T follicular helper cell (primary cell): ENCODE measurements around the gene CSRNP3.
"Not testable (repeated sequence)": the region's sequence is repeated elsewhere in the genome, so short reads cannot be mapped to it uniquely, and the experiment has no call there.

Source experiments
- DNase-seq: peaks from one replicate; pipeline ENCODE4 v3.0.0-alpha.2; 2020; ENCODE audit warnings: low read depth

The CSRNP3 gene

DNA sequence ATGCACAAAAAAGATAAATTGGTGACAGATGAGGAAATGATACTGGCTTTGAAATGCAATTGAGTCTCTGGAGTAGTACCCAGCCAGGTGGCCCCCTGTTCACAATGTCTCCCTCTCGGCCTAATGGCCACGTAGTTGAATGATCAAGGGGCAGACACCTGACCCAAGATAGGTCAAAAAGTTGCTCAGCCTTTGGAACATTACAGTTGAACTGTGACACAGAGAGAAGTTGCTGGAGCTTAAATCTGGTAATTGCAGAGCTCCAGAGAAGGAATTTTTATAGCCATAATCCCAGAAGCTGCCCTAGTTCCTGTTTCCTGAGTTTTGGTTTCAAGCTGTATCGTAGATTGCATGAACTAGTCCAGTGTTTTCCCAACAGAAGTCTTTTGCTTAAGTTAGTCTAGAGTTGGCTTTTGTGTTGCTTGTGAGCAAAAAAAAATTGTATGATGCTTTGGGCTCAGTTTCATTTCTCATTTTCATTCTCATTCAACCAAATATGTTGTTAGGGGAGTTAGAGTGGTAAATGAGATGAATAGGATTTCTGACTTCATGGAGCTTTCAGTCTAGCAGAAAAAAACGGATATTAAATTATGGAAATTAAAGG, 117.9 kb downstream of the CSRNP3 start:
- DNase-seq, result no peak

DNA sequence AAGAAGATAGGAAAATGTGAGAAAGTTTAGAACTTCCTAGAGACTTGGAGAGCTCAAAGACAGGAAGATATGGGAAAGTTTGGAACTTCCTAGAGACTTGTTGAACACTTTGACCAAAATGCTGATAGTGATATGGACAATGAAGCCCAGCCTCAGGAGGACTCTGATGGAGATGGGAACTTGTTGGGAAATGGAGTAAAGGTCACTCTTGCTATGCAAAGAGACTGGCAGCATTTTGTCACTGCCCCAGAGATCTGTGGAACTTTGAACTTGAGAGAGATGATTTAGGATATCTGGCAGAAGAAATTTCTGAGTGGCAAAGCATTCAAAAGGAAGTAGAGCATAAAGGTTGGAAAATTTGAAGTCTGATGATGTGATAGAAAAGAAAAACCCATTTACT, 121.5 kb downstream of the CSRNP3 start:
- not testable (repeated sequence) for DNase-seq

DNA sequence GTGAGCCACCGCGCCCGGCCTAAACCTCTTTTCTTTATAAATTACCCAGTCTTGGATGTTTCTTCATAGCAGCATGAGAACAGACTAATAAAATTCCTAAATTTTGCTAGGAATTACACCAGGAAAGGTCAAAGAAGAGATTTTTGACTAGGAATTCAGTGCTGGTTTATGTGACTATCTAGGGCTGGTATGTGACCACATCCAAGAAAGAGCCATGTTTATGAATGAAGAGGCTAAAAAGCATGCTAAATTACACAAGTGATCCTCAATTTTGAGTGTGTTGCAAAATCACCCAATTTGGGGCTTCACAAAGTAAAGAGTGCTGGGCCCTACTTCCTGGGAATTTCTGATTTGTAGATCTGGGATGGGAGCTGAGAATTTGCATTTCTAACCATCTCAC, 123.6 kb downstream of the CSRNP3 start:
- no peak for DNase-seq

DNA sequence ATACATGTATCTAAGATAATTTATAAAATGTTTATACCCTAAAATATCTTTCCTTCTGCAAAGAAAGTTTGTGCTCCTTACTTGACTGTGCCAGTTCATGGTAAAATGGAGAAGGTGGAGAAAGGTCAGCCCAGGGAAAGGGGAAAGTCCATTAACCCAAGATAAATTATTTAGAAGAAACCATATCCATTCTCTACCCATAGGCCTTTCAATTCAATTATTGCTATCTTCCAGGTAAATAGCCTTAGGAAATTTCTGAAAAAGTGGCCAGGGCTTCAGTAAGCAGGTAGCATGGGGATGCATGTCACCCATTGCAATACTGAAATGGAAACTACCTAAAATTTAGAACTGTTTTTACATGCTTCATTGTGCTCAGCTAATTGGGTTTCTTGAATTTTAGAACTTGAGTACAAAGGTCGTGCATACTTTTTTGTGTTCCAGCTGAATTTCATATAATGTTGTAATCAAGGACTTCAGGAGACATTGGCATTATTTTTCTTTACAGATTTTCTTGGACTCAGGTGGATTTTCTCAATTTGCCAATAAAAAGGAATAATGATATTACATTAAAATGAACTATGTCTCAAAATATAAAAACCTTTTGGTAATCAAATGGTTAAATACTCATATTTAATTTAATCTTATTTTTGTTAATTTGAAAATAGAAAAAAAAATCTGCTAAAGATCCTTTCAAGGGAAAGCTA, 124.9 kb downstream of the CSRNP3 start:
- no peak for DNase-seq

DNA sequence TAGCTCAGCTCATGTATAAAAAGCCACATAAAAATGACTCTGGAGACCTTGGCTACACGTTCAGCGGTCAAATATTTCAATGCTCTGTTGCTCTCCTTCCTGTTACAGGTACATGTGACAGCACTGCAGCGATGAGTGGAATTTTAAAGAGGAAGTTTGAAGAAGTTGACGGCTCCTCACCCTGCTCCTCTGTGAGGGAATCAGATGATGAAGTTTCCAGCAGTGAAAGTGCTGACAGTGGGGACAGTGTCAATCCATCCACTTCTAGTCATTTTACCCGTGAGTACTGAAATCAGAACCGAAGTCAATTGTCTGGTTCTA, 125.4 kb downstream of the CSRNP3 start:
- no peak for DNase-seq

DNA sequence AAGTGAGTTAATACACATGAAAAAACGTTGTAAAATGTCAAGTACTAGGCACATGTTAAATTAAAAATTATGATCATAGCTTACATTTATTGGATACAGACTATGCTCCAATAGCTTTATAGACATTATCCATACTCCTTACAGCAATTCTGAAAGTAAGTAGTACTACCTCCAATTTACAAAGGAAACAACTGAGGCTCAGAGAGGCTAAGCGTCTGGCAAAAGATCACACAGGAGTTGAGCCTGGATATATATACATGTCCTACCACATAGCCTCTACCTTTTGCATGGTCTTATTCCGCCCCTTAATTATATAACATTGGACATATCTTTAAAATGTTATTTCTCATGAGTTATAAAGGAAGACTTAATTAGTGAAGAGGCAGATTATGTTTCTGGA, 127.3 kb downstream of the CSRNP3 start:
- no peak for DNase-seq

DNA sequence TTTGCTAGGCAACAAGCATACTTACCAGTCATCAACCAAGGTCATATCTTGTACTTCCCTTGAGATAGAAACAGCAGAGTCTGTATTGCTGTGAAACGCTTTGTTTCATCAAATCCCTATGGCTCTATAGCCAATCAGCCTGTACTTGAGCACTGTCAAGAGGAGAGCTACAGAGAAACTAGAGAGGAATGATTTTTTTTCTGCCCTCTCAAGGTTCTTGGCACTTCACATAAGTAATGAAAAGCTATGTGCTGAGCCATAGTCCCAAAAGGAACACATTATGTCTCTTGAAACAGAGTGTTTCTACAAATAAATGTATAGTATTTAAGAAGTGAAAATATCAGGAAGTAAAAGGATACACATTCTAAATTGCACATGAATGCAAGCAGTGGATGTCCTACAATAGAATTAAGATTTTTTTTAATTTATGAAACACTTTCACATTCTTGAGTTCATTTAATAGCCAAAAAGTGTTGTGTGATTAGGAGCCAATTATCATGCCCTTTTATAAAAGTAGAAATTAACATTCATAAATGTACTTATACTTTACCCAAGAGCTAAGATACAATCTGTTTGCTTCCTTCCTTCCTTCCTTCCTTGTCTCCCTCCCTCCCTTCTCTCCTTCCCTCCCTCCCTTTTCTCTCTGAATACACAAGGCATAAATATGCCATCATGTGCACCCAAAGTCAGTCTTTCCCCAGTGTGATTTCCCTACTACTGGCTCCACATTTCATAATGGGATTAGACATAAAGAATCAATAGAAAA, 131.8 kb downstream of the CSRNP3 start:
- no peak for DNase-seq

DNA sequence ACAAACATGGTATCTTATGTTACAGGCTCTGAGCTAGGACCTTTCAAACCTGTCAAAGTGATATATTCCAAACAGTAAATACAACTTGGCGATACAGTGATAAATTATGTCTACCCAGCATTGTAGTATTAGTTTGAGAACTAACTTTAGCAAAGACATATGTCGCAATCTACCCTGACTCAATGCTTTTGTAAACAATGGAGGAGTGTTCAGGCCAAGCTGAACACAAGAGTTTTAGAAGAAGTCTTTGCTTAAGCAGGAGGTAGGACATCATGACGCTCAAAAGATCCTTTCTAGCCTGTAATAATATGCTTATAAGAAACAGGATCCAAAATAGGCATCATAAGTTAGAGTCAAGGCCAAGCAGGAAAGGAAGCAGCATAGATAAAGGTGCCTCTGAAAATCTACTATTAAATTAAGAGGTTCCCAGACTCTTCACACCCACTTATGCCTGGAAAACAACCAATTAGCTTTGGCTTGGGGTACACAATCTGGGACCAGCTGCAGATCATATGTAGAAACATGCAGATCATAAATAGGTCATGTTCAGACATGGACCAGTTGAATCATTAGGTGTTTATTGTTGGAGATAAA, 132.5 kb downstream of the CSRNP3 start:
- no peak for DNase-seq

DNA sequence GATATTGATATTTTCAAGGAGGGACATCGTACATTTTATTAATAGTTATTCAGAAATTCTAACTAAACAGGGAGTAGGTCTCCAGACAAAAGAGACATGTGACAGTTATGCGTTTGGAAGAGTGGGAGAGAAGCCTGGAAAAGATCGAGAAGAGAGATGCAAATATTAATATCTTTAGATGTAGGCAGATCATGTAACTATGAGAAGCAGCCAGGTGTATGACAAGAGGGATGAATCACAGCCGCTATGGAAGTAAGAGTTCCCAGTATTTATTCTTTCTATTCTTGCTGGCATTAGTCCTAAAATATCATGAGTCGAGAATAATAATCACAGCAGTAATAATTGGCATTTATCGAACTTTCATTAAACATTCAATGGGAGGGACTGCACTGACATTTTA, 140.2 kb downstream of the CSRNP3 start:
- no peak for DNase-seq

DNA sequence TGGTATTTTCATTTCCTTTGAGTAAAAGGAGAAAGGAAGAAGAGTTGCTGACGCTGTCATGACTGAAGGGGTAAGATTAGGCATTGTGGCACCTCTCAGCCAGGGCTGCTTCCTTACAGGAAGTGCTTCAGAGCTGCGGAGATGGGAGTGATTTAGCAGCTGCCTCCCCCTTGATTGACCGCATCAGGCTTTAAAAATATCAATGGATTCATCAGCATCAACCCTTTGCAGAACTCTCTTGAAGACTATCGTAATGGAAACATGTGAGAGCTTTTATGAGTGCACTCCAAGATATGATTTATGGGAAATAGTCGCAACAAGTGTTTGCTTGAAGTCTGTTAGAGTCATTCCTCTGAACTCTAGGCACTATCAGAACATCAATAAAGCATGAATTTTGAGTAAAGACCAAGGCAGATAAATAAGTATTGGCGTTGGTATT, 141.1 kb downstream of the CSRNP3 start:
- no peak for DNase-seq

DNA sequence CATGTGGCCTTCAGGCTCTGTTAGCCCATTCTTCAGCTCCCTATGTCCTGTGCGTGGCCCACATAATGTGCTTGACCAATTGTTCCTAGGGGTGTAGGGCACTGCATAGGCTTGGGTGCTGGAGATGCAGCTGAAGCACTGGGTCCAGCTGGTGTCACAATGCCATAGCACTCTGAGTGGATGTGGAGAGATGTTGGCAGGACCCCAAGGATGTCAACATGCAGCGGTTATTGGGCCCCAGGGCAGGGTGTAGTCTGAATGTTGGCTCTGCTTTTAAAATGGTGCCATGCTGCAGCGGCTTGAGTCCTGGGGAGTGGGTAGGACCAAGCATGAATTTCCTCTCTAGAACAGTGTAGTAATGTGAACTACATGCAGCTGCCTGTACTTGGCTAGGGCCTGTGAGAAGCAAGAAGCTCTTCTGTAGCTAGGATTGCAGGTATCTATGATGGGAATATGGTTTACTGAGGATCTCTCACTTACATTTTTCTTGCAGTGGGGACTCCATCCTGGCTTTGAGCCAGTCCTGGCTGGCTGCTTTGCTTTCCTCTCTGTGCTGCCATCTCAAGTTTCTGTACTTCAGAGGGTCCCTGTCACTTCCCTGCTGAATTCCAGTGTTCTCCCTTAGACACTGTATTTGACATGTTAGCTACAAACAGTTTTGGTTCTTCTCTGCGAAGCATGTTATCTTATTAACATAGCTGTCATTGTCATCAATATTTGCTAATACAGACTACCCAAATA, 148.4 kb downstream of the CSRNP3 start:
- DNase-seq, result no peak

DNA sequence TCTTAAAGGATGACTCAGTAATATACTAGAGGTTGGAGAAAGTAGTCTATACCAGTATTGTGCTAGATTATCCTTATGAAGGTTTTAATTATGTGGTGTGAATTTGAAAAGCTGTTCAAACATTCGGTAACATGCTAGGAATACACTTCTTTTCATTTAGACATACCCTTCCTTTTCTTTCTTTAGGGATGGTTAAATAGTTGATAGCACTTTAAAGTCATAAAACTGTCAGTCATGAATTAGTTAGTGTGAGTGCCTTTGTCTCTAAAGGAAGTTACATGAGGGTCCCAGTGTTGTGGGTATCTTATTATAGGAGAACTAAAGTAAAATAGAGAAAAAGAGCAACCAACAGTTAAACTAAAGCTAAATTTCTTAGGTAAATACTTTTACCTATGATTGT, 149.3 kb downstream of the CSRNP3 start:
- no peak for DNase-seq

DNA sequence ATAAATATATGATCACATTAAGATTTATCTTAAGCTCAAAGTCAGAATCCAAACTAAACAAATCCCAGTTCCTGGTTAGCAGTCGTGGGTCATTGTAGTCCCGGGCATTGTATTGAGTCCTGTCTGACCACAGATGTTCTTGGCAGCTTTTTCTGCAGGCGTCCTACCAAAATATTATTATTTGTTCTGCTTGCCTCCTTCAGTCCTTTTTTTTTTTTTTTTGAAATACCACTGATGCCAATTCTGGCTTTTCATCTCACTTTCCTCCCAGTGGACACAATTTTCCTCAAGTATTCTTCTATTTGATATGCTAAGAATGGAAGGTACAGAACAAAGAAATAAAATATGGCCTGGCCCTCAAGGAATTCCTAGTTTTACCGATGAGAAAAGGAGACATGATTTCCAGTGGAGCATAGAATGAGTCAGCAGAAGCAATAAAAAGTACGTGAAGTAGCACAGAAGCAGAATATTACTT, 151.6 kb downstream of the CSRNP3 start:
- no peak for DNase-seq

DNA sequence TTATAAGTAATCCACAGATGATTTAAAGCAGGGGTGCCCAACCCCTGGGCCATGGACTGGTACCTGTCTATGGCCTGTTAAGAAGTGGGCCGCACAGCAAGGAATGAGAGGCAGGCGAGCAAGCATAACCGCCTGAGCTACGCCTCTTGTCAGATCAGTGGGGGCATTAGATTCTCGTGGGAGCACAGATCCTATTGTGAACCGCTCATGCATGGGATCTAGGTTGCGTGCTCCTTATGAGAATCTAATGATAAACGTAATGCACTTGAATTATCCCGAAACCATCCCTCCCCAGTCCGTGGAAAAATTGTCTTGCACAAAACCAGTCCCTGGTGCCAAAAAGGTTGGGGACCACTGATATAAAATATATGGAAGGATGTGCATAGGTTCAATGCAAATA, 153.7 kb downstream of the CSRNP3 start:
- no peak for DNase-seq

DNA sequence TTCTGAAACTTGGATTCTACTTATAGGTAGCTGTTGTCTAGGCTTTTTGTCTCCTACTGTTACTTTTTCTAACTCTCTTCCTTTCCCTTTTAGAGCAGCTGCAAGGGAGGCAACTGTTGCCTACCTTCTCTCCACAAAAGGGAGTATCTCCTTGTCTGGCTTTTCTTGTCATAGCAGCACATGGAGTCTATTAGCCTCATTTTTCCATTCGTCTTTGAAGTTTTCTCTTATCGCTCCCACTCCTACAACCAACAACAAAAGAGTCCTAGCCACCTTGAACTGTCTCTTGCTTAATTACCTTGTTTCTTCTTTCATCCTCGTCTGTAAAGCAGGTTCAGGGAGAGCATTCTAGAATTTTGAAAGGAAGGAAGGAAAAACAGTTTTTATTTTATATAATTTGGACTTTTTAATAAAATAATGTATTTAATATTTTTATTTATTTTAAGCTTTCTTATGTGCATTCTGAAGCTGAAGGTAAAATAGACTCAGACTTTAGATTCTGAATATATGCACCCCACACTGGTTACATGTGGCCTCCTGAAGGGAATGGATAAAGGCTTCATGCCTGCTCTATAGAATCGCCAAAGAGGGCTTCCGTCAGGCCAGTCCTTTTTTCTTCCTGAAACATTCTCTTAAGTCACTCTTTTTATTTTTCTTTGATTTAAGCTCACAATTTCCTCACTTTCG, 154.4 kb downstream of the CSRNP3 start:
- DNase-seq, result no peak

DNA sequence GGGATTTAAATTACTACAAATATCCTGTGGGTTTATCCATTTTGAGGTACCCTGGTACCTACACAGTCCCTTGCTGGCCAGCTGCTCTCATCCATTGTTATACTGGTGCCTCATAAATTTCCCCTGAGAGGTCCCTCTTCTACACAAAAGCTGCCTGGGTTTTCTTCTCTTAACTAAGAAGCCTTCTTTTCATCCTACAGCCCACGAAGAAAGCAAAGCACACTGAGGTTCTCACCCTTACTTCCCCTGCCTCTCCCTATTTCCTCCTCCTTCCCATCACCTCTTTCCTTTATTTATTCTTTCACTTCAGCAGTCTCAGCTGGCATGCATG, 154.9 kb downstream of the CSRNP3 start:
- no peak for DNase-seq

DNA sequence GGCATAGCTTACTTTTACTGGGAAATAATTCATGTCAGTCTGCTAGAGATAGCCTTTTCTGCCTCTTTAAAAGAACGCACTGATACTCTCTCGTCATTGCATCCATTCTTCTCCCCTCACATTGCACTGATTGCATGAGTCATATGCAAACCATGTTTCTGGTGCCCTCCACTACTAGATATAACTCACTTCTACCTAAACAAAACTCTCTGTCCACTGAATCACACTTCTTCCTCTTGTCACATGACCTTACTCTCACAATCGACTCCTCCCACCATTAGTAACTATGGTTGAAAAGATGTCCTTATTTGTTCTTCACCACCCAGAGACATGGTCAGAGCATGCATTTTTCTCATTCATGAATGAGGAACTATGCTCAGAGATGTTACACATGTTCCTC, 158.0 kb downstream of the CSRNP3 start:
- no peak for DNase-seq

DNA sequence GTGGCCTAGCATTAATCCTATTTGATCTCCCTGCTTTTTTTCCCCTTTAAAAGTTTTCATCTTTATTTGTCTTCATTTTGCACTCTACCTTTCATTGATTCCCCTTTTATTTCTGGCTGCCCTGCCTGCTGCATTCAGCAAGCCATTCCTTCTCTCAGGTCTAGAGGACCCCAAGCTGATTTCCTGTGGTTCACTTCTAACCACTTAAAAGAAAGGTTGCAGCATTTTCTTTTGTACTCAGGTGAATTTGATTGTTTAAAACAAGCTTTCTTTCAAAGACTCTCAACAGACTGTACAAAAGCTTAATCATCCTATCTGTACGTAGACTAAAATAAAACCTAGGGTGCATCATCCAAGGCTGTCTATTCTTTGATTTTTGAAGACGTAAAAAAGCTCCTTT, 160.3 kb downstream of the CSRNP3 start:
- DNase-seq, result no peak

DNA sequence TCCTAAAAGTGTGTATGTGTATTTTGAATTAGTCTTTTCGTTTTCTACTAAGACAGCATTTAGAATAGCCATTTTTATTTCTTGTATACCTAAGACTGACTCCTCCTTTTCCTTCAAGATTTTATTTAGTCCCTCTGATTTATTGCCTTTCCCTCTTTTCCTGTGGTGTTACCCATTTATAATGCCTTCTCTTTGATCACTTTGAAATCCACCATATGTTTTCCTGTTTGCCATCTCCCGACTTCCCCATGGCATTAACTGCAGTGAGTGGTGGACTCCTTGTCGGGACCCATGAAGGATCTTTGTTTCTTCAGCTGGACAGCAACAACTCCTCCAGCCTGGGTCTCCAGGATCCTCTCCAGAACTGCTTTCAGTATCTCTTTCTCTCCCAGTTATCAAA, 160.7 kb downstream of the CSRNP3 start:
- DNase-seq, result no peak

DNA sequence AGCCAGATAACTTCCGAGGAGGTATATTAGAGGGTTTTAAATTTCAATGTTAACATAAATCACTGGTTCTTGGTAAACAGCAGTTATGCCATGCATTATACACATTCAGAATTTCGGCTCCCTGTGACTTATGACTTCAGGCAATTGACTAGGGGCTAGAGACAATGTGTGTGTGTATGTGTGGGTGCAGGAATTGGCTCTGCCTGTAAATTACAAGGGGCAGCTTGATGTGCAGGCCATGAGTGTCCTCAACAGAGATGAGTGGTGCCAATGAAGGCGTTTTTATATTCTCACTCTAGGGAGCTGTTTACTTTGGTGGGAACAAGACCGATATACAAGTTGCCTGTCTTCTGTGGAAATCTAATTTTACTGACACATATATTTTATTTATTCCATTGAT, 161.6 kb downstream of the CSRNP3 start:
- DNase-seq, result no peak

DNA sequence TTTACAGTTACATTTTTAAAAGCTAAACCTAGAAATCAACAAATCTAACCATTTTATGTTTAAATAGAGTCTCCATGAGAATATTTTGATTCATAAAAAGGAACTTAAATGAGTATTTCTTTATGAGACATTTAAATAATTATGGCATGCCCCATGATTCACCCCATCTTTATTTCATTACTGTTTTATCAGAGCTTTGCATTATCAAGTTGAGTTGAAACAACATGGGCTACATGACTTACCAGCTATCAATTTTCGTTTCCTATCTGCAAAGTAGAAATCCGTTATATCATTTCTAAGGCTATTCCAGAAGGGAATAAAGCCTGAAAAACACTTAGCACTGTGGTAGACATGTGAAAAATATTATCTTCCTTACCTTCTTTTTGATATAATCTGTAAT, 163.1 kb downstream of the CSRNP3 start:
- no peak for DNase-seq

DNA sequence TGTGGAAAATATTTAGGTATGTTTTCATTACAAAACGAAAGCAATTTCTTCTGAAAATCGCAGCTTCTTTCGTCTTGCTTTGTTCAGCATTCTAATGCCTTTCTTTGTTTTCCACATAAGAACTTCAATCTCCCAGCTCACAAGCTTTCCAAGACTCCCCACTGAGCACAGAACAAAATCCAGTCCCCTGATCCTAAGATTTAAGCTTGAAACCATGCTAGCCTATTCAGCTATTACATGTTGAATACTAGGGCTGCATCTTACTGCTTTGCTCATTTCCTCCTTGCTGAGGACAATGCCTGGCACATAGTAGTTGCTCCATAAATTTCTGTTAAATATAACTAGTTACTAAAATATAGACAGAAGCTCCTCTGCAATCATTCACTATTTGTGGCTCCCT, 163.9 kb downstream of the CSRNP3 start:
- DNase-seq, result no peak
